ENCODE measurements around the gene ZC3H18. TPM values are rescaled to one million over a fixed set of nuclear protein-coding genes. Genes with fewer than 3 reads are reported as not detected.
A peak's percentile ranks its signal among the peaks of the same experiment; 100 is the strongest.
"Not testable (repeated sequence)": the region's sequence is repeated elsewhere in the genome, so short reads cannot be mapped to it uniquely, and the experiment has no call there.

The ZC3H18 gene
- total RNA-seq, 1 experiment from 2014 or later = 20.4 TPM

- DNase-seq (ENCODE audit: low read depth) = no peak
These were observed 84.3 kb downstream of the ZC3H18 start for GRCh38 chr16:88654363-88655052.

GRCh38 chr16:88655053-88655732 lies 85.0 kb downstream of the ZC3H18 start:
- DNase-seq (ENCODE audit: low read depth) = no peak

GRCh38 chr16:88655733-88656281 lies 85.6 kb downstream of the ZC3H18 start:
- DNase-seq (ENCODE audit: low read depth) = no peak

- no peak for DNase-seq (ENCODE audit: low read depth)
These were observed 86.2 kb downstream of the ZC3H18 start for GRCh38 chr16:88656291-88656980.

GRCh38 chr16:88657371-88657770 lies 87.2 kb downstream of the ZC3H18 start:
- no peak for DNase-seq (ENCODE audit: low read depth)

- DNase-seq (ENCODE audit: low read depth) = no peak
These were observed 88.5 kb downstream of the ZC3H18 start for GRCh38 chr16:88658714-88659113.

GRCh38 chr16:88659160-88659559 lies 89.0 kb downstream of the ZC3H18 start:
- no peak for DNase-seq (ENCODE audit: low read depth)

- DNase-seq (ENCODE audit: low read depth) = no peak
These were observed 91.3 kb downstream of the ZC3H18 start for GRCh38 chr16:88661468-88661867.

- no peak for DNase-seq (ENCODE audit: low read depth)
These were observed 92.1 kb downstream of the ZC3H18 start for GRCh38 chr16:88662222-88662842.

- DNase-seq (ENCODE audit: low read depth) = peak; percentile 97
These were observed 92.8 kb downstream of the ZC3H18 start, which contains the start of gene MVD for GRCh38 chr16:88662843-88663606. Gene MVD, minus strand, starts transcription at chr16:88663091. Its CDS starts 11 bp downstream, at chr16:88663080.

GRCh38 chr16:88665148-88665547 lies 94.9 kb downstream of the ZC3H18 start:
- no peak for DNase-seq (ENCODE audit: low read depth)

- DNase-seq (ENCODE audit: low read depth) = no peak
These were observed 95.4 kb downstream of the ZC3H18 start for GRCh38 chr16:88665570-88665969.

GRCh38 chr16:88667461-88667860 lies 97.3 kb downstream of the ZC3H18 start:
- DNase-seq (ENCODE audit: low read depth) = no peak

- DNase-seq (ENCODE audit: low read depth) = not testable (repeated sequence)
These were observed 99.3 kb downstream of the ZC3H18 start for GRCh38 chr16:88669493-88669892.

- DNase-seq (ENCODE audit: low read depth) = no peak
These were observed 99.8 kb downstream of the ZC3H18 start for GRCh38 chr16:88669980-88670379.

- no peak for DNase-seq (ENCODE audit: low read depth)
These were observed 101.6 kb downstream of the ZC3H18 start for GRCh38 chr16:88671806-88672205.

- DNase-seq (ENCODE audit: low read depth) = no peak
These were observed 102.6 kb downstream of the ZC3H18 start for GRCh38 chr16:88672776-88673175.

- no peak for DNase-seq (ENCODE audit: low read depth)
These were observed 103.6 kb downstream of the ZC3H18 start for GRCh38 chr16:88673716-88674379.

- no peak for DNase-seq (ENCODE audit: low read depth)
These were observed 106.5 kb downstream of the ZC3H18 start for GRCh38 chr16:88676502-88677242.

- DNase-seq (ENCODE audit: low read depth) = no peak
These were observed 107.5 kb downstream of the ZC3H18 start for GRCh38 chr16:88677721-88678120.

All from M059J (cell line).